ENCODE data around the gene CDC40.

Gene CDC40

DNA sequence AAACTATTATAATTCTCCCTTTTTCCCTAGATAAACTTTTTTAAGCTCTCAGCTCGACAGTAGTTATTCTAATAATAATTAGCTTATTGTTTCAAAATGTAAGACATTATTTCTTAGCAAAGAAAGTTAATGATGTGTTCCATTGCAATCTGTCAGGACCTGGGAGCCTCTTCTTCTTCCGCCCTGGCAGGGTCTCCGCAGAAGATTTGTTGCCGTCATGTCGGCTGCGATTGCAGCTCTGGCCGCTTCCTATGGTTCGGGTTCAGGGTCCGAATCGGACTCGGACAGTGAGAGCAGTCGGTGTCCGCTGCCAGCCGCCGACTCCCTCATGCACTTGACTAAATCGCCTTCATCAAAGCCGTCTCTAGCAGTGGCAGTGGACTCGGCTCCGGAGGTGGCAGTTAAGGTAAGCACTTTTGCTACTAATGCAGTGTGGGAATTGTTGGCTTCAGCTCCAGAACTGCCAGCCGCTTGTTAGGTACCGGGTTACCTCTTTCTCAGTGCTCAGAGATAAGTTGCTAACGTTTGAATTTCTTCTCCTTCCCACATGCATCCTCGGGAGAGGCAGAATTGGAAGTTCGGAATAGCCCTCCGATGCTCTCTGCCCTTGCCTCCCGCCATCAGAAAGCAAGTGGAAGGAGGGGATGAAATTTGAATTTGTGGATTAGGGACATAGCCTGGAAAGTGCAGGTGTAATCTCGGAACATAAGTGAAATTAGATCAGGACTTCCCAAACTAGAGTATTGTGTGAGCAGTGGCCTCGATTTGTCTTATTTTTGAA lies at the start of gene CDC40:
CDC40 (plus strand) TSS at position 200 of the 781 bp plus-strand sequence; CDS start at position 218, 18 bp downstream.
- peak; percentile 28 to 38 (median 32) for DNase-seq

- DNase-seq, result no peak
Observed at GRCh38 chr6:110137924-110138887, 42.0 kb upstream of the CDC40 start.

- no peak for DNase-seq
Observed at GRCh38 chr6:110139052-110139451, 41.2 kb upstream of the CDC40 start.

GRCh38 chr6:110140650-110141049 lies 39.6 kb upstream of the CDC40 start:
- DNase-seq, result no peak

GRCh38 chr6:110147870-110148269 lies 32.4 kb upstream of the CDC40 start:
- no peak for DNase-seq

DNA sequence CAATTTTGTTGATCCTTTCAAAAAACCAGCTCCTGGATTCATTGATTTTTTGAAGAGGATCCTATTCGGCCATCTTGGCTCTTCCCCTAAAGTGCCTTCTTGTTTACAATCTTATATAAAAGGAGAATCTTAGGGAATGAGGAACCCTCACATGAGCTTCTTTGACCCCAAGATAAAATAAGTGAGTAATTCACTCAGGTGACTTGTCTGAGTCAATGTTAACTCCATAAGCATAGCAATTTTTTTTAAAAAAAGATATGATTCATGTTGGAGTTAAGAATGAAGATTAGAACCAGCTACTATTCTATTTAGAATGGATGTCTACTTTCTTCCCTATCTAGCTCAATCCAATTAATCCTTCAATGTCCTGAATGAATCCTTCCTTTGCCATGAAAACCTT lies 21.7 kb upstream of the CDC40 start:
- no peak for DNase-seq

GRCh38 chr6:110170081-110170480 lies 10.1 kb upstream of the CDC40 start:
- no peak for DNase-seq

GRCh38 chr6:110173506-110174132 lies 6.6 kb upstream of the CDC40 start:
- no peak for DNase-seq

- peak; percentile 11 to 39 (median 20) for DNase-seq
Observed at GRCh38 chr6:110178626-110179405, 1.4 kb upstream of the CDC40 start.

GRCh38 chr6:110179406-110180227 lies 610 bp upstream of the CDC40 start, which contains the start of gene WASF1:
TSS of gene WASF1 (minus strand) at chr6:110179670. CDS start at chr6:110127601, 52,069 bp downstream.
- DNase-seq, result peak; percentile 74 to 84 (median 81)

- DNase-seq, result no peak
Observed at GRCh38 chr6:110181131-110182030, 1.2 kb downstream of the CDC40 start.

GRCh38 chr6:110183292-110183885 lies 3.2 kb downstream of the CDC40 start:
- DNase-seq, result no peak

DNA sequence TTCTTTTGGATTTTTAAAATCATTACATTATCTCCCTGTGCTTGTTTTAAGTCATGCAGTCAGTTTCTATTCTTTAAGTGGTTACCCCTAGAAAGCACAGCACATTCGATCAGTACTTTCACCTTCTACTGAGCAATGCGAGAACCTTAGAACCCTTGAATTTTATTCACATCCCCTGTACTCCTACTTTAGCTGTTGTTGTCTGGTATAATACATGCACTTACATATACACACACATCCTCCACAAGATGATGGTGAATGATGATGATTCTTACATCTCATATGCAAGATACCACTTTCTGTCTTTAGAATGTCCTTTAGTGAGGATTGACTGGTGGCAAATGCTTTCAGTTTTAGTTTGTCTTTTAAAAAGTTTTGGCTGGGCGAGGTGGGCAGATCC lies 5.7 kb downstream of the CDC40 start:
- DNase-seq, result no peak

- no peak for DNase-seq
Observed at GRCh38 chr6:110188791-110189190, 8.6 kb downstream of the CDC40 start.

DNA sequence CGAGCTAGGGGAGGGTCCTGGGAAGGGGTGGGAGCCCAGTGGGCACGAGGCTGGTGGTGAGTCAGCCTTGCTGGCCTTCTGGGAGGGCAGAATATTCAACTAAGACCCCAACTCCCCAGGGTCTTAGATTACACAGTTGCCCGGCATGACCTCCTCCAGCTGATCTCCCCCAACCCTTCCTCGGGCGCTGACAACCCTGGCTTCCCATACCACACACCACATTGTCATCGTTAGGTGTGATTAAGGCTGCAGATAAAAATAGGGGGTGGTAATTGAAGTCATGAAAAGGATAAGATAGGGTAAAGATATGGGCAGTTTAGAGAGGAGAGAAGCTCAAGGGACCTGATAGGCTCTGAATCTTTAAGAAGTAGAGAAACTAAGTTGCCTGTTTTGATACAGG lies 10.5 kb downstream of the CDC40 start:
- DNase-seq, result no peak

DNA sequence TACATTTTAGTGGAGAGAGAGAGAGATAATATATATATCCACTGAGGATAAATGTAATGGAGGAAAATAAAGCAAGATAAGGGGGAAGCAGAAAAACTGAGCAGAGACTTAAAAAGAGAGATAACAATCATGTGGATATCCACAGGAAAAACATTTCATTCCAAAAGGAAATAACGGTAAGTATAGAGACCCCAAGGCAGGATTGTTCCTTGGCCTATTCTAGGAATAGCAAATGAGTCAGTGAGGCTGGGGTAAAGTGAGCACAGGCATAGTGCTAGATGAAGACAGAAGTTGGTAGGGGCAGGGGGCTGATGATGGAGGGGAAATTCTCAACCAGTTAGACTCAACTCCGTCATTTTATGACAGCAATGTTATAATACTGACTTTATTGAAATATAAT lies 11.2 kb downstream of the CDC40 start:
- DNase-seq, result no peak

GRCh38 chr6:110195639-110196038 lies 15.4 kb downstream of the CDC40 start:
- no peak for DNase-seq

DNA sequence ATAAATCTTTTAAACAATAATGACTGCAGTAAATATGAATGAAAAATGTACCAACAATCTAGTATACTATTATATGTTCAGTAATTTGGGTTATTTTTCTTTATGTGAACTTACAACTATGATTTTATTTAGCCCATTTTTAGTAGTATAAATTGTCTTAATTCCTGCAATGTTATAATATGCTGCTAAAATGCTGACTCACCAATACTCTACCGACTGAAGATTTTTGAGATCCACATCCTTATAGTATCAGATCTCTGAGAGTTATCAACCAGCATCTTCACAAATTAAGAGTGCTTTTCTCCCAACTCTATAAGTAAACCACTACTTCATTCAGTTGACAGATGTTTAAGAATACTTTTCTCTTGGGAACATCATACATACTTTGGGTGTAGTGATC lies 16.6 kb downstream of the CDC40 start:
- DNase-seq, result no peak

- DNase-seq, result no peak
Observed at GRCh38 chr6:110198561-110198960, 18.3 kb downstream of the CDC40 start.
